ENCODE data around the gene HDAC4. TPM values are rescaled to one million over a fixed set of nuclear protein-coding genes. Genes with fewer than 3 reads are reported as not detected.

HDAC4 gene
- total and polyA plus RNA-seq, 7 donors: 7.9 to 329 (median 129) TPM

- no peaks in the 10 kb centered on the region for H3K9me3 ChIP-seq
- peaks cover 0 to 6% (median 3%) of the 10 kb centered on the region in 3 donors for H3K27me3 ChIP-seq (ENCODE audit: insufficient read depth in 3 of 3, low read length in 2 of 3)
- WGBS, 3 donors: 56 to 78% (median 66%) methylated on average over 19 of the region's 19 CpGs
- TF ChIP-seq CTCF (IDR thresholded peaks at IDR 0.05): no peak
- no peak for DNase-seq
- intact Hi-C loops (cut with DNase I): loop anchor here (2.0 to 10.0 kb wide), 4 partner anchors 848 to 960 kb away; no protein-coding TSS in a partner anchor
- peaks cover 6% of the 10 kb centered on the region for H3K4me1 ChIP-seq
- peak; percentile 22 to 66 (median 43) for ATAC-seq
- no peaks in the 10 kb centered on the region for H3K36me3 ChIP-seq (ENCODE audit: insufficient read depth in 1 of 2, low read depth in 1 of 2)
- no peak overlapping the region for H3K27ac ChIP-seq
- no peak overlapping the region for H3K4me3 ChIP-seq
These were observed 366.1 kb downstream of the HDAC4 start for GRCh38 chr2:239034561-239035341.

GRCh38 chr2:239033801-239034560 is 366.8 kb downstream of the HDAC4 start:
- no peak for TF ChIP-seq CTCF (IDR thresholded peaks at IDR 0.05)
- peaks cover 6% of the 10 kb centered on the region for H3K4me1 ChIP-seq
- H3K9me3 ChIP-seq: no peaks in the 10 kb centered on the region
- no peak overlapping the region for H3K27ac ChIP-seq
- peaks cover 0 to 6% (median 3%) of the 10 kb centered on the region in 3 donors for H3K27me3 ChIP-seq (ENCODE audit: insufficient read depth in 3 of 3, low read length in 2 of 3)
- intact Hi-C loops (cut with DNase I): loop anchor here (2.0 to 10.0 kb wide), 4 partner anchors 849 to 961 kb away; no protein-coding TSS in a partner anchor
- H3K36me3 ChIP-seq (ENCODE audit: insufficient read depth in 1 of 2, low read depth in 1 of 2): no peaks in the 10 kb centered on the region
- DNase-seq (no peak), ATAC-seq (peak in 2 of 4 donors; percentile 9 to 13)
- 74 to 84% (median 79%) methylated on average over 13 of the region's 13 CpGs for WGBS, 3 donors
- H3K4me3 ChIP-seq: no peak overlapping the region

GRCh38 chr2:239029958-239030357 is 370.9 kb downstream of the HDAC4 start:
- 70 to 73% (median 70%) methylated on average over 9 of the region's 9 CpGs for WGBS, 3 donors
- Histone ChIP-seq H3K27me3 (ENCODE audit: insufficient read depth in 3 of 3, low read length in 2 of 3) (peaks cover 0 to 15% (median 3%) of the 10 kb centered on the region in 3 donors), H3K27ac (no peak overlapping the region), H3K4me1 (peaks cover under 1% of the 10 kb centered on the region), H3K9me3 (no peaks in the 10 kb centered on the region), H3K36me3 (ENCODE audit: insufficient read depth in 1 of 2, low read depth in 1 of 2) (no peaks in the 10 kb centered on the region), H3K4me3 (no peak overlapping the region)
- no peak for TF ChIP-seq CTCF (IDR thresholded peaks at IDR 0.05)
- intact Hi-C loops (cut with DNase I): loop anchor here (5.0 to 10.0 kb wide), 3 partner anchors 855 to 965 kb away; no protein-coding TSS in a partner anchor
- DNase-seq (no peak), ATAC-seq (no peak)

GRCh38 chr2:239028253-239028619 is 372.6 kb downstream of the HDAC4 start:
- ATAC-seq (no peak), DNase-seq (no peak)
- Histone ChIP-seq H3K27me3 (ENCODE audit: insufficient read depth in 3 of 3, low read length in 2 of 3) (peaks cover 0 to 15% (median 0%) of the 10 kb centered on the region in 3 donors), H3K36me3 (ENCODE audit: insufficient read depth in 1 of 2, low read depth in 1 of 2) (no peaks in the 10 kb centered on the region), H3K9me3 (no peaks in the 10 kb centered on the region), H3K4me3 (no peak overlapping the region), H3K27ac (no peak overlapping the region), H3K4me1 (no peaks in the 10 kb centered on the region)
- WGBS, 3 donors: 75 to 85% (median 79%) methylated on average over 5 of the region's 5 CpGs
- intact Hi-C loops (cut with DNase I): no loop called here
- no peak for TF ChIP-seq CTCF (IDR thresholded peaks at IDR 0.05)

Data from psoas muscle (tissue), 8 donors.